CD4-positive, alpha-beta T cell treated with Interleukin-4 for 1 hour (primary cell): Measurements from ENCODE around the gene RAB11FIP2.

Experiments used
- DNase-seq, 2 donors: peaks; one replicate each; pipeline ENCODE4 v3.0.0-alpha.2; 2020 to 2022

The RAB11FIP2 gene

GRCh38 chr10:118034791-118035261 lies 11.9 kb downstream of the RAB11FIP2 start:
- no peak for DNase-seq

DNA sequence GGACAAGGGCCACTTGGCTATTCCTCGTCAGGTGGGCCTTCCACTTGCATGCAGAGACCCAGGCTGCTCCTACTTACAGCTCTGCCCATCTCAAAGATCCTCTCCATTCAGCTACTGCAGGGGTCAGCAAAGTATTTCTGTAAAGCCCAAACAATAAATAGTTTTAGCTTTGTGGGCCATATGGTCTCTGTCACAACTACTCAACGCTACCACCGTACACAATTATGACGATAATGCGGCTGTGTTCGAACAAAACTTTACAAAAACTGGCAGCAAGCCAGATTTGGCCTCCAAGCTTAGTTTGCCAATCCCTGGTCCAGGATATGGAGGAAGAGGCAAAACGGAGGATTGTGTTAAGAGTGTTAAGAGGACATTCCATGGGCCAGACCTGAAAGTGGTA lies 12.8 kb downstream of the RAB11FIP2 start:
- DNase-seq, result no peak

GRCh38 chr10:118032564-118032963 lies 14.2 kb downstream of the RAB11FIP2 start:
- DNase-seq, result no peak

DNA sequence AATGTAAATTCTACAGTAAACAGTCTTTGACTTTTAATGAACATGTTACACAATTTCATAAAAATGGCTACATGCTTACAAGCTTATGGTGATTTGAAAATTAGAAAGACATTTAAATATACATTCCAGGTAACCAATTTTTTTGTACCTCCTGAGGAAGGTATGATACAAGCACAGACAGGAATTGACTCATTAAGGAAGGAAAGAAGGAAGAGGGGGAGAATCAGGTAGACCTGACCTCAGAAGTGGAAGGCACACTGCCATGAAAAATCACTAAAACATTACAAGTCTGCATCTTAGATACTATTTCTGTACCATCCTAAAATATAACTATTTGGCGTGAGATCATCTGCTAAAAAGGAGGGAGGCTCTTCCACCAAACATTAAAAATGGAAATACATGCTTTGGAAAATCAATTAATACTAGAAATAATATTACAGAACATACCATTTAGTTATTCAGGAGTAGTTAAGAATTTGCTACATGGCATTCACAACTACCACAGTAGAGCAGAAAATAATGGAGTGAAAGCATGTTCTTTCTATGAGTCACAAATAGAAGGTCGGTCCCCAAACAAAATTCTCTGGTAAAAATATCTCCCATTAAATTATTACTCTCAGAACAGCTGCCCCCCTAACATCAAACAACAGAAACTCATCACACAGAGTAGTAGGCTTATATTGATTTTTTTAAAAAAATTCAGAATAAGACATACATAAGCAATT lies 15.2 kb downstream of the RAB11FIP2 start:
- DNase-seq, result no peak

DNA sequence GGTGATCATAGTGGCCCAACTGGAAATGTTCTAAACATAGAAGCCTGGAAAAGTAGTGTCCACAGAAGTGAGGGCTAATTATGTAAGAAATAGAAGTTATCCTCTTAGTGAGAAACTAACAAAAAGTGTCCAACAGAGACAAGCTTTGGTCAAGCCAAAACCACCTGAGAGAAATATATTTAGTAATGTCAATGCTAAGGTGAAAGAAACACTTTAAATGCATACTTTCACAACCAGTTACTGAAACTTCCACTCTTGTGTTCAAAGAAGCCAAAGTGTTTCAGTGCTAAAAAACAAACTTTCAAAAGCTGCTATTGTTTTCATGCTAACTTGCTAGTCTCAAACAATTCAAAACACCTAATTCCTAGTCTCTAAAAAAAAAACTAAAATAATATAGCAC lies 18.1 kb downstream of the RAB11FIP2 start:
- no peak for DNase-seq

DNA sequence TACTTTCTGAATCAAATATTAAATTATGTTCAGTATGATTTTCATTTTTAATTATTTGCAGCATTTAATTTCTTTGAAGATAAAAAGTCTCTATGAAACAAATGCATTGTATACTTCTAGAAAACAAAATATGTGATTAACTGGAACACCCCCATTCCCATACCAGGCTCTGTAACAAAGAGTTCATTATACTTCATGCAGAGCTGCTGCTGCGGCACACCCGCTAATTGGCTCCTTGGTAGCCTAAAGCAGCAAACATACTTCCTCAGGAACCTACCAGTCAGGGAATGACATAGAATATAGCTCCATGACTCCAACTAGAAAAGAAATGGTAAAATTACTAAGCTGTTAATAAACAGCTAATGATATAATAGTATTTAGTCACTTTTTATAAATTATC lies 19.3 kb downstream of the RAB11FIP2 start:
- no peak for DNase-seq

DNA sequence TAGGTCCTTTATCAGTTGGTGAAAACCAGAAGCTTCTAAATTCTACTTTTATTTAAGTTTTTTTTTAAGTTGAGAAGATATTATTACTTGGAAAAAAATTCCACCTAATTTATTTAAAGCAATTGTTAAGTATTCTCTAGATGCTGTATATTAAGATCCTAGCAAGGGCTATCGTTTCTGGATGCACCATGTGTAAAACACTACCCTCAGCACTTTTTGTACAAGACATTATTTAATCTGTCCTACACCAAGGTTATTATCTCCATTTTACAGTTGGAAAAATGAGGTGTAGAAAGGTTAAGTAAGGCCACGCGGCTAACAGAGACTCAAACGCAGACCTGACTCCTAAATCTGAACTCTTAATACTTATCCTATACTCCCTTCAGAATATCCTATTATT lies 19.8 kb downstream of the RAB11FIP2 start:
- DNase-seq, result no peak

GRCh38 chr10:118020365-118020764 lies 26.4 kb downstream of the RAB11FIP2 start:
- no peak for DNase-seq

GRCh38 chr10:118017850-118018249 lies 28.9 kb downstream of the RAB11FIP2 start:
- DNase-seq, result no peak

GRCh38 chr10:118017071-118017740 lies 29.5 kb downstream of the RAB11FIP2 start:
- DNase-seq, result no peak

DNA sequence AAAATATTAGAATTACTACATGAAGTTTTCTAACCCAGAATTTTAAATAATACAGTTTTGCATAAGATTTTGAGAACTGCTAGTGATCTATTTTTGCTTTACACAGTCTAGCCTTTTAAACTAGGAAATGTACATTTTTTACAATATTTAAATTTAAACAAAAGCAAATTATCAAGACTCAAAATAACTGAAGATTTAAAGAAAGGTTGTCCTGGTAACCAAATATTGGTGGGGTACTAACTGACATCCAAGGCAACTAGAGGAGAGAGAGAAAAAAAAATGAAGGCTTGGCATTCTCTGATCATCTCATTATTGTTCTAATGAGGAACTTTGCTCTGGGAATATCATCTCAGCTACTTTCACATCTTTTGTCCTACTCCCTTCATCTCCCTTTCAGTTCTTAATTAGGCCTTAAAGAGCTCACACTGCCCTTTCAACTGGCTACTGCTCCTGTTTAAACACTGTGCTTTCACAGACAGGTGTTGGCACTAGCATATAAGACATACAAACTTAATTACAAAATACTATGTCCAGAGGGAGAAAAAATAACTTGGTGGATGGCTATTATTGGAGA lies 33.7 kb downstream of the RAB11FIP2 start:
- no peak for DNase-seq

GRCh38 chr10:118007773-118008172 lies 39.0 kb downstream of the RAB11FIP2 start:
- no peak for DNase-seq

- no peak for DNase-seq
Measured at GRCh38 chr10:118003126-118003525, 43.6 kb downstream of the RAB11FIP2 start.

DNA sequence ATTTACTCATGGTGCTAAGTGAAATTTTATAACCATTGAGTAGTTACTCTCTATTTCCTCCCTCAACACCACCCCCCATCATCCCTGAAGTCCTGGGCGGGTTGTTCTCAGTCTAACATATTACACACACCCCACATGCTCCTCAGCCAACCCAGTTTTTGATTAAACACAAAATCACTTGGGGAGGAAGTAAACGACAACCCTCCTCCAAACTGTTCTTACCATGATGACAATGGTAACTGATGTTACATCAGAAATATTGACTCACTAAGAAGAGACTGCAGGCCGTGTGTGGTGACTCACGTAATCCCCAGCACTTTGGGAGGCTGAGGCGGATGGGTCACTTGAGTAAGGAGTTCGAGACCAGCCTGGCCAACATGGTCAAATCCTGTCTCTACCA lies 44.2 kb downstream of the RAB11FIP2 start:
- no peak for DNase-seq

GRCh38 chr10:117997673-117998072 lies 49.1 kb downstream of the RAB11FIP2 start:
- no peak for DNase-seq

- no peak for DNase-seq
Measured at GRCh38 chr10:117996709-117997108, 50.0 kb downstream of the RAB11FIP2 start.

GRCh38 chr10:117994771-117995170 lies 52.0 kb downstream of the RAB11FIP2 start:
- DNase-seq, result no peak

- no peak for DNase-seq
Measured at GRCh38 chr10:117993166-117993565, 53.6 kb downstream of the RAB11FIP2 start.

GRCh38 chr10:117991701-117992100 lies 55.0 kb downstream of the RAB11FIP2 start:
- DNase-seq, result no peak

- no peak for DNase-seq
Measured at GRCh38 chr10:117989962-117990361, 56.8 kb downstream of the RAB11FIP2 start.

DNA sequence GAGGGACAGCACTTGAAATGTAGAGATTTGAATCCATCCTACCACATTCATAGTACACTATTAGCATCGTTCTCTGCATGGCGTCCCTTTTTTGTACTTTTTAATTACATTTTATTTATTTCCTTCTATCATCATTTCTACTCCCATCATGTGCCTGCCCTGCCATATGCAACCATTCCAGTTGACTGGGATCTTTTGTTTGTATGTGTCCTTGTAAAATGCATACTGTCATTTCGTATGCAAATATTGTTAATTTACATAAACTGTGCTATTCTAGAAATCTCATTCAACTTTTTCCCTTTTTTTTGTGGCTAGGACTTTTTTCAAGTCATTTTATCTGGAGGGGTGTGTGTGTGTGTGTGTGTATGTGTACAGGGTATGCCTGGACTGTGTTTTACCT lies 57.9 kb downstream of the RAB11FIP2 start:
- DNase-seq, result no peak

DNA sequence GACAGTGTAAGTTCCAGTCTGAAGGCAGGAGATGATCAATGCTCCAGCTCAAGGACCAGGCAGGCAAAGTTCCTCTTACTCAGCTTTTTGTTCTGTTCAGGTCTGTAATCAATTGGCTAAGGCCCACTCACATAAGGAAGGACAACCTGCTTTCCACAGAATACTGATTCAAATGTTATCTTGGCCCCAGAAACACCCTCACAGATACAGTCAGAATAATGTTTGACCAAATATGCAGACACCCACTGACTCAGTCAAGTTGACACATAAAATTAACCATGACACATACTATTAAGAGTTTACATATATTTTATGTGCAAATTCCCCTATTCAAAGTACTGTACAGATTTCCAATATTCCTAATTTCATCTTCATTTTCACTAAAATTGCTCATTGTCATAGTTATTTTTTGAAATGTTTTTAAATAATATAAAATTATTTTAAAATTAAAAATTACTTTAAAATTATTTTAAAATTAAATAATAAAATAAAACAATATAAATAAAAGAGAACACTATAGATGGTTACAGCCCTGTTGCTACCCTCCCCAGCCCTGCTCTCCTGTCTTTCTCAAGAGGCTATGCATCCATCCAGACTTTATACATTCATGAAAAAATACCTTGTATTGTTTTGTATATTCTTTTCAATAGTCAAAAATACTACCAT lies 59.4 kb downstream of the RAB11FIP2 start:
- DNase-seq, result no peak

GRCh38 chr10:117983961-117984360 lies 62.8 kb downstream of the RAB11FIP2 start:
- no peak for DNase-seq
